ENCODE results near the gene EPHA2.

The EPHA2 gene

DNA sequence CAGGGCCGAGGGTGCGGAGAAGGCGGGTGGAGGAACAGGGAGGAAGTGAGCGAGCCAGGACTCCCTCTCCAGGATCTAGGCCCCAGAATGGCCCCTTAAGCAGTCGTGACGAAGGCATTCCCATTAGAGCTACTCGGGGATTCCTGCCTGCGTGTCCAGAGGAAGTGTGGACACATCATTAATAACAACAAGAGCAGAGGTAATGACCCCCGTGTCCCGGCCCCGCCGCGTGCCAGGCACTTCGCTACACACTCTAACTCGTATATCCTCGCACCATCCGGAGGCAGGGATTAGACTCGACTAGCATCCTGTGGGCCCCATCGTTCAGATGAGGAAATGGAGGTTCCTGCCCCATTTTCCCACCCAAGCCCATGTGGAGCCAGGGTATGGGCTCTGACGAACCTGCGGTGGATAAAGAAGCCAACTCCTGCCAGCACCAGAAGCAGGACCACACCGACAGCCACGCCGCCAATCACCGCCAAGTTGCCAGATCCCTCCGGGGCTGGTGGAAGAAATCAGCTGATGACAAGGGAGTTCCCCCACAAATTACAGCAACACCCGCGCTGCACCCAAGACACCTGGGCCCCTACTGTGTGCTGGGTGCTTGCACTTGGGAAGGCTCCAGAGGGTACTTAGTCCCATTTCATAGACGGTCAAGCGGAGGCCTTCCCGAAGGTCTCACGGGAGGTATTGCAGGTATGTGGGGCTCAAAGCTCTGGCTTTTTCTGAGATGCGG is 21.6 kb downstream of the EPHA2 start:
- no peaks in the 10 kb centered on the region for H4K20me1 ChIP-seq (ENCODE audit: low read depth, low read length)
- no peaks in the 10 kb centered on the region for H3K36me3 ChIP-seq (ENCODE audit: low read length)
- H3K79me2 ChIP-seq (ENCODE audit: insufficient read depth, low read length), result no peaks in the 10 kb centered on the region
- H3F3A ChIP-seq (ENCODE audit: insufficient read depth), result no peaks in the 10 kb centered on the region
- H3K27ac ChIP-seq (ENCODE audit: low read depth, low read length), result no peak overlapping the region
- H2AFZ ChIP-seq (ENCODE audit: low read depth, low read length, severe bottlenecking), result no peak overlapping the region
- H3K4me2 ChIP-seq (ENCODE audit: low read depth, low read length, poor library complexity, severe bottlenecking), result no peak overlapping the region
- TF ChIP-seq, protein P1, sequence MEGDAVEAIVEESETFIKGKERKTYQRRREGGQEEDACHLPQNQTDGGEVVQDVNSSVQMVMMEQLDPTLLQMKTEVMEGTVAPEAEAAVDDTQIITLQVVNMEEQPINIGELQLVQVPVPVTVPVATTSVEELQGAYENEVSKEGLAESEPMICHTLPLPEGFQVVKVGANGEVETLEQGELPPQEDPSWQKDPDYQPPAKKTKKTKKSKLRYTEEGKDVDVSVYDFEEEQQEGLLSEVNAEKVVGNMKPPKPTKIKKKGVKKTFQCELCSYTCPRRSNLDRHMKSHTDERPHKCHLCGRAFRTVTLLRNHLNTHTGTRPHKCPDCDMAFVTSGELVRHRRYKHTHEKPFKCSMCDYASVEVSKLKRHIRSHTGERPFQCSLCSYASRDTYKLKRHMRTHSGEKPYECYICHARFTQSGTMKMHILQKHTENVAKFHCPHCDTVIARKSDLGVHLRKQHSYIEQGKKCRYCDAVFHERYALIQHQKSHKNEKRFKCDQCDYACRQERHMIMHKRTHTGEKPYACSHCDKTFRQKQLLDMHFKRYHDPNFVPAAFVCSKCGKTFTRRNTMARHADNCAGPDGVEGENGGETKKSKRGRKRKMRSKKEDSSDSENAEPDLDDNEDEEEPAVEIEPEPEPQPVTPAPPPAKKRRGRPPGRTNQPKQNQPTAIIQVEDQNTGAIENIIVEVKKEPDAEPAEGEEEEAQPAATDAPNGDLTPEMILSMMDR (IDR thresholded peaks at IDR 0.05; ENCODE audit: insufficient read depth, low read length, poor library complexity, severe bottlenecking), result no peak
- no peak for TF ChIP-seq EZH2phosphoT487 (conservative IDR thresholded peaks at IDR 0.05; ENCODE audit: low read length)
- H3K27me3 ChIP-seq (ENCODE audit: low read length), result no peaks in the 10 kb centered on the region
- H3K9me2 ChIP-seq (replicated peaks; ENCODE audit: insufficient read depth, low read length), result no peaks in the 10 kb centered on the region
- no peaks in the 10 kb centered on the region for H3K9me3 ChIP-seq (ENCODE audit: insufficient read depth, low read length)
- no peak overlapping the region for H3K9ac ChIP-seq (ENCODE audit: low read length)
- no peak overlapping the region for H3K4me3 ChIP-seq (ENCODE audit: insufficient read depth, low read length, poor library complexity, severe bottlenecking)

DNA sequence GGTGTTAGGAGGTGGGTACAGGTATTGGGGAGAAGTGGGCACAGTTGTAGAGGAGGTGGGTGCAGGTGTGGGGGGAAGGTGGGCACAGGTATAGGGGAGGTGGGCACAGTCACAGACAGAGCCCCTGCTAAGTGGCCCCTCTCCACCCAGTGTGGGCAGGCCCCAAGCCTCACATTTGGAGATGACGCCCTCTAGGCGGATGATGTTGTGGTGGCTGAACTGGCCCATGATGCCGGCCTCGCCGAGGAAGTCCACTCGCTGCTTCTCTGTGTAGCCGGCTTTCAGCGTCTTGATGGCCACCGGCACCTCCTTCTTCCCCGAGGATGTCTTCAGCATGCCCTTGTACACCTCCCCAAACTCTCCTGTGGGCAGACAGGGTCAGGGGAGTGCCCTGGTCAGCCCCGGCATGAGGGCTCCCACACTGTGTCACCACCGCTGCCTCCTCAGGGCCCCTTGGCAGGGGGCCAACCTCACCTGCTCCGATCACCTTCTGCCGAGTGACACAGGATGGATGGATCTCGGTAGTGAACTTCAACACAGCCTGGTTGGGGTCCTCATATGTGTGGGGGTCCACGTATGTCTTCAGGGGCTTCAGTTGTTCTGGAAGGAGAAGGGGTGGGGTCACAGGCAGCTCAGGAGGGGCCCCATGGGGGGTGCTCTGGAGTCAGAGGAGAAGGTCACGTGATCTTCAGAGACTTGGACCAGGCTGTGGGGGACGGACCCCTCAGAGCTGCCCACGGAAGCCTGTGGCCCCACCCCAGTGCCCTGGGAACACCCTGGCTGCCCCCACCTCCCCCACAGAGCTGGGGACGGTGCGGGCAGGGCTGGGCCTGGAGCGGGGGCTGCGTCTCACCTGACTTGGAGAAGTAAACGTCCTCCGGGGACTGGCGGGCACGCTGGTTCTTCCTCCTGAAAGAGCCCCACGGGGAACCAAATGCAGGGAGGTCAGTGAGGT is 22.6 kb downstream of the EPHA2 start:
- no peaks in the 10 kb centered on the region for H3K36me3 ChIP-seq (ENCODE audit: low read length)
- no peak overlapping the region for H3K9ac ChIP-seq (ENCODE audit: low read length)

DNA sequence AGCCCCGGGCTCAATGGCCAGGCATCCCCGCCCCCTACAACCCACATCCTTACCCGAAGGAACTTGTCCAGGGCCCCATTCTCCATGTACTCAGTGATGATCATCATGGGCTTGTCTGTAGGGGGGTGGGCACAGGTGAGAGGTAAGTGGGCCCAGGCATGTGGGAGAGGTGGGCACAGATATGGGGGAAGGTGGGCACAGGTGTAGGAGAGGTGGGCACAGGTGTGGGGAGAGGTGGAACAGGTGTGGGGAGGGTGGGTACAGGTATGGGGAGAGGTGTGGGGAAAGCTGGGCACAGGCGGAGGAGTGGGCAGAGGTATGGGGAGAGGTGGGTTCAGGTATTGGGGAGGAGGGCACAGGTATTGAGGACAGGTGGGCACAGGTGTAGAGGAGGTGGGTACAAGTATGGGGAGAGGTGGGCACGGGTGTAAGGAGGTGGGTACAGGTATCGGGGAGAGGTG is 23.5 kb downstream of the EPHA2 start:
- Histone ChIP-seq H3K9me3 (ENCODE audit: insufficient read depth, low read length) (no peaks in the 10 kb centered on the region), H3K9me2 (replicated peaks; ENCODE audit: insufficient read depth, low read length) (no peaks in the 10 kb centered on the region), H3F3A (ENCODE audit: insufficient read depth) (no peaks in the 10 kb centered on the region), H3K79me2 (ENCODE audit: insufficient read depth, low read length) (no peaks in the 10 kb centered on the region), H3K4me3 (ENCODE audit: insufficient read depth, low read length, poor library complexity, severe bottlenecking) (no peak overlapping the region), H3K36me3 (ENCODE audit: low read length) (no peaks in the 10 kb centered on the region), H3K27me3 (ENCODE audit: low read length) (no peaks in the 10 kb centered on the region), H3K9ac (ENCODE audit: low read length) (no peak overlapping the region), H2AFZ (ENCODE audit: low read depth, low read length, severe bottlenecking) (no peak overlapping the region), H3K27ac (ENCODE audit: low read depth, low read length) (no peak overlapping the region), H3K4me2 (ENCODE audit: low read depth, low read length, poor library complexity, severe bottlenecking) (no peak overlapping the region), H4K20me1 (ENCODE audit: low read depth, low read length) (no peaks in the 10 kb centered on the region)
- TF ChIP-seq, protein P1 (IDR thresholded peaks at IDR 0.05; ENCODE audit: insufficient read depth, low read length, poor library complexity, severe bottlenecking), result no peak
- no peak for TF ChIP-seq EZH2phosphoT487 (conservative IDR thresholded peaks at IDR 0.05; ENCODE audit: low read length)

More for the DNA sequence above, 22.6 kb downstream of the EPHA2 start:
- Histone ChIP-seq H3K27ac (ENCODE audit: low read depth, low read length) (no peak overlapping the region), H3K4me2 (ENCODE audit: low read depth, low read length, poor library complexity, severe bottlenecking) (no peak overlapping the region), H3K27me3 (ENCODE audit: low read length) (no peaks in the 10 kb centered on the region), H3K9me3 (ENCODE audit: insufficient read depth, low read length) (no peaks in the 10 kb centered on the region), H2AFZ (ENCODE audit: low read depth, low read length, severe bottlenecking) (no peak overlapping the region), H3K79me2 (ENCODE audit: insufficient read depth, low read length) (no peaks in the 10 kb centered on the region), H3F3A (ENCODE audit: insufficient read depth) (no peaks in the 10 kb centered on the region), H3K4me3 (ENCODE audit: insufficient read depth, low read length, poor library complexity, severe bottlenecking) (no peak overlapping the region), H4K20me1 (ENCODE audit: low read depth, low read length) (no peaks in the 10 kb centered on the region), H3K9me2 (replicated peaks; ENCODE audit: insufficient read depth, low read length) (no peaks in the 10 kb centered on the region)
- TF ChIP-seq, protein P1 (IDR thresholded peaks at IDR 0.05; ENCODE audit: insufficient read depth, low read length, poor library complexity, severe bottlenecking), result no peak
- no peak for TF ChIP-seq EZH2phosphoT487 (conservative IDR thresholded peaks at IDR 0.05; ENCODE audit: low read length)
